Measurements from ENCODE around the gene HMOX1. TPM values are rescaled to one million over a fixed set of nuclear protein-coding genes. Genes with fewer than 3 reads are reported as not detected.
"Not testable (repeated sequence)": the region's sequence is repeated elsewhere in the genome, so short reads cannot be mapped to it uniquely, and the experiment has no call there.

HMOX1 gene
- total RNA-seq, 2 donors from 2014 or later = 4.9 to 7.3 TPM

GRCh38 chr22:35359380-35360065, 21.4 kb upstream of the HMOX1 start:
- peaks cover 7 to 8% of the 10 kb centered on the region in 2 donors for H3K27me3 Mint-ChIP-seq
- H3K9me3 Mint-ChIP-seq = no peaks in the 10 kb centered on the region
- ATAC-seq (no peak), DNase-seq (ENCODE audit: low spot score) (no peak)
- H3K36me3 Mint-ChIP-seq = no peaks in the 10 kb centered on the region
- no peak overlapping the region for H3K4me3 Mint-ChIP-seq
- H3K4me1 Mint-ChIP-seq (ENCODE audit: low read depth in 2 of 2) = peaks cover 4% of the 10 kb centered on the region in 2 donors
- no peak overlapping the region for H3K27ac Mint-ChIP-seq

- ATAC-seq = no peak
- H3K27me3 Mint-ChIP-seq = peaks cover 9 to 10% of the 10 kb centered on the region in 2 donors
- peaks cover 4% of the 10 kb centered on the region in 2 donors for H3K4me1 Mint-ChIP-seq (ENCODE audit: low read depth in 2 of 2)
- no peaks in the 10 kb centered on the region for H3K9me3 Mint-ChIP-seq
- H3K27ac Mint-ChIP-seq = no peak overlapping the region
- no peaks in the 10 kb centered on the region for H3K36me3 Mint-ChIP-seq
- DNase-seq (ENCODE audit: low spot score) = no peak
- no peak overlapping the region for H3K4me3 Mint-ChIP-seq
These were observed 19.8 kb upstream of the HMOX1 start for GRCh38 chr22:35361001-35361558.

DNA sequence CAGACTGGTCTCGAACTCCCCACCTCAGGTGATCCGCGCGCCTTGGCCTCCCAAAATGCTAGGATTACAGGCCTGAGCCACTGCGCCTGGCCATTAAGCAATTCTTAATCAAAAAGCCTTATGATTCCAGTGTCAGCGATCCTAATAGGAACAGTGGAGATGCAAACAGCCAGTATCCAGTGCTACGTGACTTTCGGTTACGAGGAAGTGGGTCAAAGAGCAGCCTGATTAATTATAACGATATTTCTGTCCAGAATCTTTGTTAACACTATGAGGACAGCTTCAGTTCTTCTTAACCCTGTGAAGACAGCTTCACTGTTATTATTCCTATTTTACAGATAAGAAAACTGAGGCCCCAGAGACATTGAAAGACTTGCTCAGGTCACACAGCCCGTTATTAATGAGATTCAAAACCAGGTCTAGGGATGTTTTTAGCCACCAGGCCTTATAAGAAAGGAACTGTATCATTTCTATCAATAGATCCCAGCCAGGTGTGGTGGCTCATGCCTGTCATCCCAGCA, 17.3 kb upstream of the HMOX1 start:
- DNase-seq (ENCODE audit: low spot score) = no peak
- peaks cover 8 to 13% of the 10 kb centered on the region in 2 donors for H3K27me3 Mint-ChIP-seq
- no peak overlapping the region for H3K27ac Mint-ChIP-seq
- ATAC-seq = no peak
- no peaks in the 10 kb centered on the region for H3K9me3 Mint-ChIP-seq
- H3K4me1 Mint-ChIP-seq (ENCODE audit: low read depth in 2 of 2) = no peaks in the 10 kb centered on the region
- H3K4me3 Mint-ChIP-seq = no peak overlapping the region
- H3K36me3 Mint-ChIP-seq = no peaks in the 10 kb centered on the region

DNA sequence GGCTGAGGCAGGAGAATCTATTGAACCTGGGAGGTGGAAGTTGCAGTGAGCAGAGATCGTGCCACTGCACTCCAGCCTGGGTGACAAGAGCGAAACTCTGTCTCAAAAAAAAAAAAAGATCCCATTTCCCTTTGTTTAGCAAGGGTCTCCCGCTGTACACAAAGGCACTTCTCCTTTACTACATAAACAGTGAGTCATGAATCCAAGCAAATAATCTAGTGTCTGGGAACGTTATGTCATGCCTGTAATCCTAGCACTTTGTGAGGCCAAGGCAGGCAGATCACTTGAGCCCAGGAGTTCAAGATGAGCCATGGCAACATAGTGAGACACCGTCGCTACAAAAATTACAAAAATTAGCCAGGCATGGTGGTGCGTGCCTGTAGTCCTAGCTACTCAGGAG, 16.7 kb upstream of the HMOX1 start:
- ATAC-seq; H3K9me3 Mint-ChIP-seq; H3K27ac Mint-ChIP-seq; H3K4me3 Mint-ChIP-seq; H3K36me3 Mint-ChIP-seq; DNase-seq (ENCODE audit: low spot score); H3K4me1 Mint-ChIP-seq (ENCODE audit: low read depth in 2 of 2): not testable (repeated sequence)
- peaks cover 11 to 19% of the 10 kb centered on the region in 2 donors for H3K27me3 Mint-ChIP-seq

DNA sequence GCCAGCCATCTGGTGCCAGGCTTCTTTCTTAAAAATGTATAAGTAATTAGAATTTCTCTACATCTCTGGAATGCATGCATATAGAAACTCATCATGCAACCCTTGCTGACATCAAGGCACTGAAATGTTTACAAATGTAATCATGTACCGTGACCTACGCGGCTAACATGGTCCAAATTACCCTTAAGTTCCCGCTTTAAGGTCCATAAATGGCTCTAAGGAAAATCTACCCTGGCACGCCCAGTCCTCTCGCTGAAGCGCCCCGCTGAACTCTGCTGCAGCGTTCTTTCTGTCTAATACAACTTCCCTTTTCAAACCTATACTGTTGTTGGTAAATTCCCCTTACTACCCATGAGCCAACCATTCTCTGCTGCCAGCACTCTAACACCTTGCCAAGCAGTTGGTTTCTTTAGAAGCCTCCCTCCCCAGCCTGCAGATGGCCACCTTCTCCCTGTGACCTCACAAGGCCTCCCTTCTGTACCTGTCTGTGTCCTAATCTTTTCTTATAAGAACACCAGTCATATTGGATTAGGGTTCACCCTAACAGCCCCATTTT, 13.5 kb upstream of the HMOX1 start:
- H3K36me3 Mint-ChIP-seq = no peaks in the 10 kb centered on the region
- ATAC-seq = no peak
- H3K4me1 Mint-ChIP-seq (ENCODE audit: low read depth in 2 of 2) = peaks cover 0 to 5% of the 10 kb centered on the region in 2 donors
- H3K27ac Mint-ChIP-seq = no peak overlapping the region
- no peaks in the 10 kb centered on the region for H3K9me3 Mint-ChIP-seq
- no peak for DNase-seq (ENCODE audit: low spot score)
- H3K27me3 Mint-ChIP-seq = peaks cover 11 to 19% of the 10 kb centered on the region in 2 donors
- no peak overlapping the region for H3K4me3 Mint-ChIP-seq

DNA sequence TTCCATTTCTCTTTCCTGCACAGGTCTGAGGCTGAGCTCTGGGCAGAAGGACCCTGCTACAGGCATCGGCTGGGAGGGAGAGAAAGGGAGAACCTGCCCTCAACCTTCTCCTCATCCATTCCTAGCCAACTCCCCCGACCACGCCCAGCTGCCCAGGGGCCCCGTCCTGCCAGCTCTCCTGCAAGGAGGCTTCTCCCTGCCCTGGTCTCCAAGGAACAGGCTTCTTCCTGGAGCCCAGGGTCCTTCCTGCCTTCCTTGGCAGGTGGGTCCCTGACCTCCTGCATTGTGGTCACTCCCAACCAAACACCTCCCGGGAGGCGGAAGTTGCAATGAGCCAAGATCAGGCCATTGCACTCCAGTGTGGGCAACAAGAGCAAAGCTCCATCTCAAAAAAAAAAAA, 12.5 kb upstream of the HMOX1 start:
- DNase-seq (ENCODE audit: low spot score) (no peak), ATAC-seq (no peak)
- Mint-ChIP-seq H3K27me3 (peaks cover 11 to 19% of the 10 kb centered on the region in 2 donors), H3K36me3 (no peaks in the 10 kb centered on the region), H3K9me3 (no peaks in the 10 kb centered on the region), H3K27ac (no peak overlapping the region), H3K4me3 (no peak overlapping the region), H3K4me1 (ENCODE audit: low read depth in 2 of 2) (peaks cover 0 to 5% of the 10 kb centered on the region in 2 donors)

- H3K9me3 Mint-ChIP-seq = no peaks in the 10 kb centered on the region
- H3K27ac Mint-ChIP-seq = no peak overlapping the region
- peaks cover 0 to 5% of the 10 kb centered on the region in 2 donors for H3K4me1 Mint-ChIP-seq (ENCODE audit: low read depth in 2 of 2)
- ATAC-seq = no peak
- DNase-seq (ENCODE audit: low spot score) = no peak
- no peaks in the 10 kb centered on the region for H3K36me3 Mint-ChIP-seq
- H3K27me3 Mint-ChIP-seq = peaks cover 11 to 19% of the 10 kb centered on the region in 2 donors
- no peak overlapping the region for H3K4me3 Mint-ChIP-seq
These were observed 10.9 kb upstream of the HMOX1 start for GRCh38 chr22:35369996-35370395.

DNA sequence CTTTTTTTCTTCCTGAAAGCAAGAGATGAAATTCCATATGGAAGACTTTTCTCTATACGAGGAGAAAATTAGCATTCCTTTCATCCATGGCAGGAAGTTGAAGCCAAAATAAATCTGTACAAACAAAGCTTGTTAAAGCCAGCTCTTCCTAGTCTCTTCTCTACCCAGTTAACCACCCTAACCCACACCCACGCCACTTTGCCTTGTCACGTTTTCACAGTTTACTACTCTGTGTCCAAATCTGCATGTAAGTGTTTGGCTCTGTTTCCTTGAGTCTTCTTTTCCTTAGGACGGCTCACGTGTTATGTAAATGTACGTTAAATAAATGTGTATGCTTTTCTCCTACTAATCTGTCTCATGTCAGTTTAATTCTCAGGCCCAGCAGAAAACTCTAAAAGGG, 7.1 kb upstream of the HMOX1 start:
- ATAC-seq (no peak), DNase-seq (ENCODE audit: low spot score) (no peak)
- Mint-ChIP-seq H3K27ac (peak overlapping the region in 1 of 2 donors; percentile 24), H3K27me3 (peaks cover 2 to 4% of the 10 kb centered on the region in 2 donors), H3K4me1 (ENCODE audit: low read depth in 2 of 2) (peaks cover 11 to 17% of the 10 kb centered on the region in 2 donors), H3K4me3 (no peak overlapping the region), H3K9me3 (no peaks in the 10 kb centered on the region), H3K36me3 (no peaks in the 10 kb centered on the region)

DNA sequence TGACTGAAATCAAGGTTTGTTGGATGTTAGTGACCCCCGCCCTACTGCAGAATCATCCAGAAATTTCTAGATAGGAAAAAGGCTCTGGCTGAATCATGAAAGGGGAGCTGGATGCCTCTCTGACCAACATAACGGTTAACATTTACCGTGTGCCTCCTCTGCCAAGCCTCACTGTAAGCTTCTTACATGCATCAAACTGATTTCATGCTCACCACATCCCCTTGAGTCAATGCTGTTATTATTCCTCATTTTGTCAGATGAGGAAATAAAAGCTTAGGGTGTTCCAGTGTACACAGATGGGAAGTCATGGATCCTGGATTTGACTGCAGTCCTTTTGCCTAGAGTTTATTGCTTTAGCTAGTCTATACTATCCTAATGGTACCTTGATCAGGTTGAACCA, 5.9 kb upstream of the HMOX1 start:
- Mint-ChIP-seq H3K36me3 (no peaks in the 10 kb centered on the region), H3K27me3 (no peaks in the 10 kb centered on the region), H3K9me3 (no peaks in the 10 kb centered on the region), H3K4me3 (no peak overlapping the region), H3K4me1 (ENCODE audit: low read depth in 2 of 2) (peaks cover 13 to 20% of the 10 kb centered on the region in 2 donors), H3K27ac (no peak overlapping the region)
- ATAC-seq (no peak), DNase-seq (ENCODE audit: low spot score) (no peak)

- Mint-ChIP-seq H3K4me1 (ENCODE audit: low read depth in 2 of 2) (peaks cover 18 to 25% of the 10 kb centered on the region in 2 donors), H3K36me3 (no peaks in the 10 kb centered on the region), H3K4me3 (no peak overlapping the region), H3K27me3 (no peaks in the 10 kb centered on the region), H3K9me3 (no peaks in the 10 kb centered on the region), H3K27ac (no peak overlapping the region)
- no peak for DNase-seq (ENCODE audit: low spot score)
- no peak for ATAC-seq
These were observed 5.4 kb upstream of the HMOX1 start for GRCh38 chr22:35375526-35375925.

GRCh38 chr22:35376728-35377472, 4.0 kb upstream of the HMOX1 start:
- Mint-ChIP-seq H3K27ac (peak overlapping the region; percentile 78 to 84), H3K4me1 (ENCODE audit: low read depth in 2 of 2) (peaks cover 26 to 27% of the 10 kb centered on the region in 2 donors), H3K9me3 (no peaks in the 10 kb centered on the region), H3K27me3 (no peaks in the 10 kb centered on the region), H3K4me3 (peak overlapping the region; percentile 47), H3K36me3 (no peaks in the 10 kb centered on the region)
- DNase-seq (ENCODE audit: low spot score) (no peak), ATAC-seq (no peak)

DNA sequence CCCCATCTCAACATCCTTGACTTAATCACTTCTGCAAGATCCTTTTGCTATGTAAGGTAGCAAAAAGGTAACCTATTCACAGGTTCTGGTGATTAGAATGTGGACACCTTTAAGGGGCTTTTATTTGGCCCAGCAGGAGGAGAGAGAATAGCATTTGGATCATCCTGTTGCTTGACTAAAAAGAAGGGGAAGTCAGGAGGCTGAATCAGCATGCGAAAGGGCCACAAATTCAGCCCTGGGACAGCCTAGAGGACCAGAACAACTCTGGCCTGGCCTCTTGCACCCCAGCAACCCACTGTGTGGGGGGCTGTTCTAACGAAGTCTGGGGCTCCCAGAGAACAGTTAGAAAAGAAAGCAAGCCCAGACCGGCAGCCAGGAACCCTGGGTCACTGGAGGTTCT, 3.2 kb upstream of the HMOX1 start:
- Mint-ChIP-seq H3K27me3 (no peaks in the 10 kb centered on the region), H3K27ac (peak overlapping the region; percentile 78 to 84), H3K4me3 (peak overlapping the region; percentile 47), H3K4me1 (ENCODE audit: low read depth in 2 of 2) (peaks cover 22 to 27% of the 10 kb centered on the region in 2 donors), H3K9me3 (no peaks in the 10 kb centered on the region), H3K36me3 (no peaks in the 10 kb centered on the region)
- no peak for DNase-seq (ENCODE audit: low spot score)
- ATAC-seq = no peak

DNA sequence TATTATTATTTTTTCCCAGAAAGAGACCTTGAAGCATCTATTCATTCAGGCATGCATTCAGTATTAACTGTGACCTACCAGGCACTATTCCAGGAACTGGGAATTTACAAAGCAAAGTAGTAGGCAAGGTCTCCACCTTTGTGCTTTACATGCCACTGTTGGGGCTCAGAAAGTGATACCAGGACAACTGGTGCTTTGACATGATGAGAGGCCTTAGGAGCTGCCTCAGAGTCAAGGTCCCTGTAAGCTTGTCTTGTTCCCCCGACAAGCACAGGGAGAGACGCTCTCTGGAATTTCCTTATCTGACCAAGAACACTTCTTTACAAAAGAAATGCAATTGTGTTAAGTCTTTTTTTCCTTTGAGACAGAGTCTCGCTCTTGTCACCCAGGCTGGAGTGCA, 2.3 kb upstream of the HMOX1 start:
- DNase-seq (ENCODE audit: low spot score) (no peak), ATAC-seq (no peak)
- Mint-ChIP-seq H3K9me3 (no peaks in the 10 kb centered on the region), H3K4me3 (no peak overlapping the region), H3K36me3 (no peaks in the 10 kb centered on the region), H3K27ac (peak overlapping the region in 1 of 2 donors; percentile 40), H3K27me3 (no peaks in the 10 kb centered on the region), H3K4me1 (ENCODE audit: low read depth in 2 of 2) (peaks cover 22 to 27% of the 10 kb centered on the region in 2 donors)

Measured in natural killer cell treated with Interleukin-12 subunit alpha and Interleukin-12 subunit beta and Interleukin-15 and Interleukin-18, amount 100 ng/mL, for 72 hours (primary cell).